ENCODE results near the gene NBEAL2. TPM values are rescaled to one million over a fixed set of nuclear protein-coding genes. Genes with fewer than 3 reads are reported as not detected.

The NBEAL2 gene
- total RNA-seq, 4 donors from 2014 or later, result 17.4 to 113 (median 33.6) TPM

- DNase-seq (ENCODE audit: low spot score) (no peak), ATAC-seq (ENCODE audit: low FRiP score) (no peak)
- TF ChIP-seq CTCF (IDR thresholded peaks at IDR 0.05), result no peak
These were observed 22.9 kb downstream of the NBEAL2 start for GRCh38 chr3:47002171-47003055.

GRCh38 chr3:47003056-47003410, 23.6 kb downstream of the NBEAL2 start:
- no peak for TF ChIP-seq CTCF (IDR thresholded peaks at IDR 0.05)
- no peak for DNase-seq (ENCODE audit: low spot score)
- no peak for ATAC-seq (ENCODE audit: low FRiP score)

GRCh38 chr3:47003461-47004368, 24.2 kb downstream of the NBEAL2 start:
- ATAC-seq (ENCODE audit: low FRiP score), result no peak
- no peak for TF ChIP-seq CTCF (IDR thresholded peaks at IDR 0.05)
- no peak for DNase-seq (ENCODE audit: low spot score)

- DNase-seq (ENCODE audit: low spot score) (no peak), ATAC-seq (ENCODE audit: low FRiP score) (no peak)
- TF ChIP-seq CTCF (IDR thresholded peaks at IDR 0.05), result no peak
These were observed 25.1 kb downstream of the NBEAL2 start for GRCh38 chr3:47004369-47005211.

- TF ChIP-seq CTCF (IDR thresholded peaks at IDR 0.05), result no peak
- no peak for ATAC-seq (ENCODE audit: low FRiP score)
- DNase-seq (ENCODE audit: low spot score), result no peak
These were observed 26.0 kb downstream of the NBEAL2 start for GRCh38 chr3:47005212-47006144.

Measured in omental fat pad (tissue), 4 donors.